Pancreas (tissue), 10 donors: Measurements from ENCODE around the gene ZNF445. TPM values are rescaled to one million over a fixed set of nuclear protein-coding genes. Genes with fewer than 3 reads are reported as not detected.

Experiments used
- ATAC-seq, 4 donors: fragments of 200-7000 bp; cut with Tn5 transposase; one replicate each; pipeline versions ENCODE4 v1.8.0 to v1.9.1; 2020; ENCODE audit warnings: mild to moderate bottlenecking in 4 of 4, moderate library complexity in 4 of 4
- DNase-seq, 6 donors: peaks; one replicate each; pipeline ENCODE4 v3.0.0-alpha.2; 2020
- FAIRE-seq: peaks from 2 replicates; lab custom pipeline; 2012; peaks lifted over from hg19 to GRCh38; lab: Jason Lieb, UNC
- H3K27ac ChIP-seq, 4 donors: fragments of 200-600 bp; sonication (generic); 1 replicate in 3 of 4; 2 replicates in 1 of 4; pipeline versions ENCODE4 v1.5.0 to v1.8.0; 2020
- H3K27me3 ChIP-seq, 4 donors: fragments of 200-600 bp; one replicate each; pipeline ENCODE4 v1.8.0; 2021
- H3K36me3 ChIP-seq, 3 donors: fragments of 200-600 bp; sonication (generic) in 1 of 3; one replicate each; pipeline versions ENCODE4 v1.5.0 to v1.8.0; 2020 to 2021
- H3K4me1 ChIP-seq, 3 donors: fragments of 200-600 bp; one replicate each; pipeline ENCODE4 v1.8.0; 2021
- H3K4me3 ChIP-seq, 4 donors: fragments of 200-600 bp; sonication (generic) in 2 of 4; one replicate each; pipeline versions ENCODE4 v1.5.0 to v1.8.0; 2020 to 2021
- H3K9me3 ChIP-seq, 4 donors: fragments of 200-600 bp; one replicate each; pipeline ENCODE4 v1.8.0; 2021
- CTCF ChIP-seq, 4 donors: fragments of 200-600 bp; sonication (generic) in 3 of 4; IDR thresholded peaks; one replicate each; pipeline versions ENCODE4 v1.5.0 to v1.8.0; 2021; ENCODE audit warnings: antibody characterized with exemption in 4 of 4
- WGBS, 2 donors: extraction: QIAGEN DNeasy Blood & Tissue Kit; methylation state at CpG; one replicate each; pipeline ENCODE4 v1.1.7; 2013; 5-methylcytosine and 5-hydroxymethylcytosine counted together
- intact Hi-C, 3 donors: fragments of 100-400 bp; cut with DNase I; formaldehyde crosslinking; loops; one replicate each; pipeline versions ENCODE4 v1.11.1 to v1.14.2; 2022
- polyA plus RNA-seq, 2 donors: library from polyadenylated mRNA; stranded (reverse); fragments of 200-250 nt; gene quantifications; one replicate each; pipeline ENCODE4 v1.2.3, GENCODE V29; 2013
- total RNA-seq, 6 donors: library from RNA; stranded (reverse); fragmentation: NEBNext Ultra II Directional in 4 of 6; extraction: Animal tissue kit (Norgen Biotek cat#: 25700) in 4 of 6; gene quantifications; one replicate each; pipeline versions ENCODE4 v1.2.1 to v1.2.4, GENCODE V29; 2021 to 2023
- donor health status: healthy with polysubstance abuse.
- donor health status: DM: no; HTN: no; CAD: no; lungs with moderate emphysema.
- donor health status: DM: no; HTN: no; CAD: no.
- donor health status: control.
- donor health status: control.
- donor health status: Bipolar disorder and iron deficiency.
- donor health status: DM: yes; HTN: yes; CAD: no.
- donor health status: DM: no; HTN: no; CAD: no.
- donor health status: DM: no; HTN: no; CAD: no.
- donor health status: DM: yes; HTN: yes; CAD: no.

ZNF445 gene
- total and polyA plus RNA-seq, 8 donors: 3.8 to 12.9 (median 7.5) TPM

GRCh38 chr3:44499149-44499898, 21.9 kb upstream of the ZNF445 start:
- Histone ChIP-seq H3K9me3 (peaks cover 0 to 4% (median 0%) of the 10 kb centered on the region in 4 donors), H3K4me3 (no peak overlapping the region), H3K27me3 (no peaks in the 10 kb centered on the region), H3K4me1 (no peaks in the 10 kb centered on the region), H3K27ac (no peak overlapping the region), H3K36me3 (peaks cover 0 to 25% (median 6%) of the 10 kb centered on the region in 3 donors)
- no peak for TF ChIP-seq CTCF (IDR thresholded peaks at IDR 0.05)
- intact Hi-C loops: no loop called here
- no peak for DNase-seq
- no peak for ATAC-seq
- 98 to 99% methylated on average over 8 of the region's 8 CpGs for WGBS, 2 donors
- no peak for FAIRE-seq

GRCh38 chr3:44495636-44496415, 18.4 kb upstream of the ZNF445 start:
- no peak for FAIRE-seq
- Histone ChIP-seq H3K4me3 (no peak overlapping the region), H3K36me3 (peaks cover 0 to 14% (median 6%) of the 10 kb centered on the region in 3 donors)

GRCh38 chr3:44492496-44492895, 15.0 kb upstream of the ZNF445 start:
- no peaks in the 10 kb centered on the region for H3K27me3 ChIP-seq
- no peaks in the 10 kb centered on the region for H3K4me1 ChIP-seq
- no peak overlapping the region for H3K4me3 ChIP-seq
- no peak for DNase-seq
- intact Hi-C loops: no loop called here
- no peak overlapping the region for H3K27ac ChIP-seq
- 97% methylated on average over 1 of the region's 1 CpG for WGBS, 2 donors
- H3K36me3 ChIP-seq: no peaks in the 10 kb centered on the region
- no peak for ATAC-seq
- no peak for FAIRE-seq
- TF ChIP-seq CTCF (IDR thresholded peaks at IDR 0.05): no peak
- no peaks in the 10 kb centered on the region for H3K9me3 ChIP-seq

More at GRCh38 chr3:44495636-44496415, 18.4 kb upstream of the ZNF445 start:
- Histone ChIP-seq H3K27me3 (no peaks in the 10 kb centered on the region), H3K27ac (no peak overlapping the region), H3K4me1 (no peaks in the 10 kb centered on the region), H3K9me3 (peaks cover 0 to 4% (median 0%) of the 10 kb centered on the region in 4 donors)
- WGBS, 2 donors: 97 to 98% methylated on average over 6 of the region's 6 CpGs
- DNase-seq (no peak), ATAC-seq (no peak)
- intact Hi-C loops: no loop called here
- TF ChIP-seq CTCF (IDR thresholded peaks at IDR 0.05): no peak

- no peak for DNase-seq
- no peak for FAIRE-seq
- Histone ChIP-seq H3K9me3 (no peaks in the 10 kb centered on the region), H3K27me3 (no peaks in the 10 kb centered on the region), H3K27ac (no peak overlapping the region), H3K4me1 (no peaks in the 10 kb centered on the region), H3K4me3 (no peak overlapping the region), H3K36me3 (no peaks in the 10 kb centered on the region)
- no peak for ATAC-seq
- intact Hi-C loops: no loop called here
- 51 to 54% methylated on average over 1 of the region's 1 CpG for WGBS, 2 donors
- TF ChIP-seq CTCF (IDR thresholded peaks at IDR 0.05): no peak
These were observed 5.3 kb upstream of the ZNF445 start for GRCh38 chr3:44482721-44483120.
